Measurements from ENCODE around the gene IL18RAP.
A peak's percentile ranks its signal among the peaks of the same experiment; 100 is the strongest.

IL18RAP gene

GRCh38 chr2:102424754-102425153 is 1.8 kb downstream of the IL18RAP start:
- DNase-seq: no peak

- DNase-seq: no peak
Measured at GRCh38 chr2:102425441-102426132, 2.6 kb downstream of the IL18RAP start.

GRCh38 chr2:102427249-102427648 is 4.3 kb downstream of the IL18RAP start:
- no peak for DNase-seq

- DNase-seq: no peak
Measured at GRCh38 chr2:102428573-102428972, 5.6 kb downstream of the IL18RAP start.

- no peak for DNase-seq
Measured at GRCh38 chr2:102432386-102432785, 9.4 kb downstream of the IL18RAP start.

- DNase-seq: no peak
Measured at GRCh38 chr2:102433973-102434654, 11.2 kb downstream of the IL18RAP start.

GRCh38 chr2:102434655-102435381 is 11.9 kb downstream of the IL18RAP start:
- no peak for DNase-seq

- no peak for DNase-seq
Measured at GRCh38 chr2:102435741-102436140, 12.8 kb downstream of the IL18RAP start.

GRCh38 chr2:102436323-102436722 is 13.4 kb downstream of the IL18RAP start:
- DNase-seq: peak; percentile 35 to 40

GRCh38 chr2:102437122-102437521 is 14.2 kb downstream of the IL18RAP start:
- DNase-seq: no peak

- DNase-seq: no peak
Measured at GRCh38 chr2:102438111-102438510, 15.2 kb downstream of the IL18RAP start.

GRCh38 chr2:102438578-102438977 is 15.6 kb downstream of the IL18RAP start:
- no peak for DNase-seq

GRCh38 chr2:102439065-102439695 is 16.2 kb downstream of the IL18RAP start:
- no peak for DNase-seq

- peak; percentile 31 to 52 for DNase-seq
Measured at GRCh38 chr2:102442967-102443828, 20.2 kb downstream of the IL18RAP start.

GRCh38 chr2:102444233-102444632 is 21.3 kb downstream of the IL18RAP start:
- DNase-seq: no peak

GRCh38 chr2:102446936-102447335 is 24.0 kb downstream of the IL18RAP start:
- no peak for DNase-seq

GRCh38 chr2:102449370-102449974 is 26.5 kb downstream of the IL18RAP start:
- DNase-seq: peak; percentile 75 to 79

GRCh38 chr2:102451968-102452367 is 29.0 kb downstream of the IL18RAP start:
- DNase-seq: no peak

- DNase-seq: no peak
Measured at GRCh38 chr2:102453501-102453900, 30.5 kb downstream of the IL18RAP start.

GRCh38 chr2:102455061-102455670 is 32.2 kb downstream of the IL18RAP start:
- no peak for DNase-seq

GRCh38 chr2:102460467-102460866 is 37.5 kb downstream of the IL18RAP start:
- no peak for DNase-seq
